Measurements from ENCODE around the gene SLC38A8. TPM values are rescaled to one million over a fixed set of nuclear protein-coding genes. Genes with fewer than 3 reads are reported as not detected.

The SLC38A8 gene
- polyA plus RNA-seq, 1 donor from 2014 or later = not detected

DNA sequence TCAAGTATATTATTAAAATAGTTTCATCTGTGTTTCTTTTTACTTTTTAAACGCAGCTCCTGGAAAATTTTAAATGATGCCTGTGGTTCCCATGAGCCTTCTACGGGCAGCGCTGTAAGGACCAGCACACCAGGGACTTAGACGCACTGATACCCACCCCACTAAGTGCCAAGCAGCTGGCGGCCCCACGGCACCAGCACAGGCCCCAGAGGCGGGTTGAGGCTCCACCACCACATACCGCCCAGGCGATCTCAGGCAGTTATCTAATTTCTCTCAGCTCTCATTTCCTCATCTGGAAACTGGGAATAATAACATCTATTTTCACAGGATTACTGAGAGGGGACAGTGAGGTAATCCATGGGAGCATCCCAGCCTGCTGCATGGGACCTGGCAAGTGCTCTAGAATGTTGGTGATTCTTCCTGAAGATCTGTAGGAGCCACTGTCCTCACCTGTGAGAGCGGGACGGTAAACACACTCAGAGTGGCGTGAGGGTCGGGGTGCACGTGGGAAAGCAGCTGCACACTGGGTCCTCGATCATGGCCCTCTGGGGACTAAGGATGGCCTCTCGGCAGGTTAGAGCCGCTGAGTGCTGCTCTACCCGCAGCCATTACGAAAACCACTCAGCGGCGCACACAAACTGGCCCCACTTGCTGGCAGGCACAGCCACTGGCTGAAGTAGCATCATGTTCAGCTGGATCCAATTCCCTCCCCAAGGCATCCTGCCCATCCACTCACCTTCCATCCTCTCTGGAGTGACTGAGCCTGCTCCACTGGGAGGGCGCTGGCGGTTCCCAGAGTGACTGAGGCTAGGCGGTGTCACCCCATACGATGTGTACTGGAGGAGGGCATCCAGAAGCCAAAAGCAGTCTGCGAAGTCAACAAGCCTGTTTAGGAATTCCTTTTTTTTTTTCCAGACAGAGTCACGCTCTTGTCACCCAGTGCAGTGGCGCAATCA lies 17.6 kb upstream of the SLC38A8 start:
- peaks cover 17% of the 10 kb centered on the region for H3K36me3 ChIP-seq (ENCODE audit: insufficient read depth, low read length)
- H3F3A ChIP-seq (ENCODE audit: insufficient read depth, low read length, poor library complexity, severe bottlenecking) = no peaks in the 10 kb centered on the region
- H3K79me2 ChIP-seq (replicated peaks; ENCODE audit: insufficient read depth, low read length) = no peaks in the 10 kb centered on the region
- H3K27me3 ChIP-seq (ENCODE audit: insufficient read depth, low read depth, low read length) = no peaks in the 10 kb centered on the region
- H3K9ac ChIP-seq (ENCODE audit: low read length) = no peak overlapping the region
- no peak overlapping the region for H2AFZ ChIP-seq (ENCODE audit: low read depth, low read length)
- no peaks in the 10 kb centered on the region for H4K20me1 ChIP-seq (ENCODE audit: insufficient read depth)
- H3K4me2 ChIP-seq (ENCODE audit: low read length) = no peak overlapping the region
- no peak overlapping the region for H3K27ac ChIP-seq (ENCODE audit: low read length)
- no peaks in the 10 kb centered on the region for H3K9me2 ChIP-seq (ENCODE audit: insufficient read depth, low read length)
- no peak overlapping the region for H3K4me3 ChIP-seq (ENCODE audit: low read length)
- TF ChIP-seq SMC3 (conservative IDR thresholded peaks at IDR 0.05; ENCODE audit: poor library complexity) (no peak), EP300 (conservative IDR thresholded peaks at IDR 0.05; ENCODE audit: poor library complexity, severe bottlenecking) (no peak), EZH2 (IDR thresholded peaks at IDR 0.05; ENCODE audit: borderline replicate concordance, insufficient read depth, low read length, poor library complexity, severe bottlenecking) (no peak), TAF1 (IDR thresholded peaks at IDR 0.05; ENCODE audit: low read depth) (no peak), MXI1 (conservative IDR thresholded peaks at IDR 0.05; ENCODE audit: poor library complexity, severe bottlenecking) (no peak), POLR2AphosphoS5 (IDR thresholded peaks at IDR 0.05) (no peak), RAD21 (conservative IDR thresholded peaks at IDR 0.05) (no peak)
- TF ChIP-seq, protein P1, sequence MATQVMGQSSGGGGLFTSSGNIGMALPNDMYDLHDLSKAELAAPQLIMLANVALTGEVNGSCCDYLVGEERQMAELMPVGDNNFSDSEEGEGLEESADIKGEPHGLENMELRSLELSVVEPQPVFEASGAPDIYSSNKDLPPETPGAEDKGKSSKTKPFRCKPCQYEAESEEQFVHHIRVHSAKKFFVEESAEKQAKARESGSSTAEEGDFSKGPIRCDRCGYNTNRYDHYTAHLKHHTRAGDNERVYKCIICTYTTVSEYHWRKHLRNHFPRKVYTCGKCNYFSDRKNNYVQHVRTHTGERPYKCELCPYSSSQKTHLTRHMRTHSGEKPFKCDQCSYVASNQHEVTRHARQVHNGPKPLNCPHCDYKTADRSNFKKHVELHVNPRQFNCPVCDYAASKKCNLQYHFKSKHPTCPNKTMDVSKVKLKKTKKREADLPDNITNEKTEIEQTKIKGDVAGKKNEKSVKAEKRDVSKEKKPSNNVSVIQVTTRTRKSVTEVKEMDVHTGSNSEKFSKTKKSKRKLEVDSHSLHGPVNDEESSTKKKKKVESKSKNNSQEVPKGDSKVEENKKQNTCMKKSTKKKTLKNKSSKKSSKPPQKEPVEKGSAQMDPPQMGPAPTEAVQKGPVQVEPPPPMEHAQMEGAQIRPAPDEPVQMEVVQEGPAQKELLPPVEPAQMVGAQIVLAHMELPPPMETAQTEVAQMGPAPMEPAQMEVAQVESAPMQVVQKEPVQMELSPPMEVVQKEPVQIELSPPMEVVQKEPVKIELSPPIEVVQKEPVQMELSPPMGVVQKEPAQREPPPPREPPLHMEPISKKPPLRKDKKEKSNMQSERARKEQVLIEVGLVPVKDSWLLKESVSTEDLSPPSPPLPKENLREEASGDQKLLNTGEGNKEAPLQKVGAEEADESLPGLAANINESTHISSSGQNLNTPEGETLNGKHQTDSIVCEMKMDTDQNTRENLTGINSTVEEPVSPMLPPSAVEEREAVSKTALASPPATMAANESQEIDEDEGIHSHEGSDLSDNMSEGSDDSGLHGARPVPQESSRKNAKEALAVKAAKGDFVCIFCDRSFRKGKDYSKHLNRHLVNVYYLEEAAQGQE (IDR thresholded peaks at IDR 0.05; ENCODE audit: borderline replicate concordance) = no peak
- TF ChIP-seq, protein P2, sequence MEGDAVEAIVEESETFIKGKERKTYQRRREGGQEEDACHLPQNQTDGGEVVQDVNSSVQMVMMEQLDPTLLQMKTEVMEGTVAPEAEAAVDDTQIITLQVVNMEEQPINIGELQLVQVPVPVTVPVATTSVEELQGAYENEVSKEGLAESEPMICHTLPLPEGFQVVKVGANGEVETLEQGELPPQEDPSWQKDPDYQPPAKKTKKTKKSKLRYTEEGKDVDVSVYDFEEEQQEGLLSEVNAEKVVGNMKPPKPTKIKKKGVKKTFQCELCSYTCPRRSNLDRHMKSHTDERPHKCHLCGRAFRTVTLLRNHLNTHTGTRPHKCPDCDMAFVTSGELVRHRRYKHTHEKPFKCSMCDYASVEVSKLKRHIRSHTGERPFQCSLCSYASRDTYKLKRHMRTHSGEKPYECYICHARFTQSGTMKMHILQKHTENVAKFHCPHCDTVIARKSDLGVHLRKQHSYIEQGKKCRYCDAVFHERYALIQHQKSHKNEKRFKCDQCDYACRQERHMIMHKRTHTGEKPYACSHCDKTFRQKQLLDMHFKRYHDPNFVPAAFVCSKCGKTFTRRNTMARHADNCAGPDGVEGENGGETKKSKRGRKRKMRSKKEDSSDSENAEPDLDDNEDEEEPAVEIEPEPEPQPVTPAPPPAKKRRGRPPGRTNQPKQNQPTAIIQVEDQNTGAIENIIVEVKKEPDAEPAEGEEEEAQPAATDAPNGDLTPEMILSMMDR (IDR thresholded peaks at IDR 0.05; ENCODE audit: poor library complexity, severe bottlenecking) = no peak
- H3K9me3 ChIP-seq (ENCODE audit: low read length) = no peaks in the 10 kb centered on the region

DNA sequence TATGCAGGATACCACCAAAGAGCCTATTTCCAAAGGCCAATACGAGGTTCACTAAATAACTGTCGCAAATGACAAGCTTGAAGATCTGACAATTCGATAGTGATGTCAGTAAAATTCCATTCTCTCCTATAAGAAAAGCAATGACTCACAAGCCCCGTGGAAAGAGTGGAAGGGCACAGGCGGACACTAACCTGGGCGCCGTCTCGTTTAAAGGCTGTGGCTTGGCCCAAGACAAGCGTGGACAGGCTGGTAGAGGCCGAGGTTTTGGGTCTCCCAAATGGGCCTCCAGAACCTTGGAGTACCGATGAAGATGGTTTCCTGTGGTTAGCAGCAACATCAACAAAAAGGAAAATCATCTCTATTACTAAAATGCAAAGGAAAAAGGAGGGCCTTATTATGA lies 16.5 kb upstream of the SLC38A8 start:
- H3K9ac ChIP-seq (ENCODE audit: low read length) = no peak overlapping the region
- no peaks in the 10 kb centered on the region for H3K27me3 ChIP-seq (ENCODE audit: insufficient read depth, low read depth, low read length)
- H3K9me2 ChIP-seq (ENCODE audit: insufficient read depth, low read length) = no peaks in the 10 kb centered on the region
- no peaks in the 10 kb centered on the region for H3F3A ChIP-seq (ENCODE audit: insufficient read depth, low read length, poor library complexity, severe bottlenecking)
- no peaks in the 10 kb centered on the region for H3K79me2 ChIP-seq (replicated peaks; ENCODE audit: insufficient read depth, low read length)
- no peak overlapping the region for H3K27ac ChIP-seq (ENCODE audit: low read length)
- no peak overlapping the region for H2AFZ ChIP-seq (ENCODE audit: low read depth, low read length)
- H3K4me2 ChIP-seq (ENCODE audit: low read length) = no peak overlapping the region
- H3K36me3 ChIP-seq (ENCODE audit: insufficient read depth, low read length) = peaks cover 22% of the 10 kb centered on the region
- no peaks in the 10 kb centered on the region for H3K9me3 ChIP-seq (ENCODE audit: low read length)
- no peaks in the 10 kb centered on the region for H4K20me1 ChIP-seq (ENCODE audit: insufficient read depth)
- TF ChIP-seq, protein P1 (IDR thresholded peaks at IDR 0.05; ENCODE audit: borderline replicate concordance) = no peak
- TF ChIP-seq POLR2AphosphoS5 (IDR thresholded peaks at IDR 0.05) (no peak), TAF1 (IDR thresholded peaks at IDR 0.05; ENCODE audit: low read depth) (no peak), EP300 (conservative IDR thresholded peaks at IDR 0.05; ENCODE audit: poor library complexity, severe bottlenecking) (no peak), SMC3 (conservative IDR thresholded peaks at IDR 0.05; ENCODE audit: poor library complexity) (no peak), RAD21 (conservative IDR thresholded peaks at IDR 0.05) (no peak), MXI1 (conservative IDR thresholded peaks at IDR 0.05; ENCODE audit: poor library complexity, severe bottlenecking) (no peak), EZH2 (IDR thresholded peaks at IDR 0.05; ENCODE audit: borderline replicate concordance, insufficient read depth, low read length, poor library complexity, severe bottlenecking) (no peak)
- TF ChIP-seq, protein P2 (IDR thresholded peaks at IDR 0.05; ENCODE audit: poor library complexity, severe bottlenecking) = no peak
- H3K4me3 ChIP-seq (ENCODE audit: low read length) = no peak overlapping the region
